Measurements from ENCODE around the gene THUMPD3. TPM values are rescaled to one million over a fixed set of nuclear protein-coding genes. Genes with fewer than 3 reads are reported as not detected.

Gene THUMPD3
- total RNA-seq, 1 experiment from 2014 or later = 58.4 TPM

GRCh38 chr3:9342696-9343095 lies 20.2 kb upstream of the THUMPD3 start:
- Histone ChIP-seq H3K79me2 (ENCODE audit: insufficient read depth, low read length) (no peaks in the 10 kb centered on the region), H4K20me1 (ENCODE audit: control insufficient read depth, insufficient read depth, insufficient read length) (no peaks in the 10 kb centered on the region), H2BK12ac (ENCODE audit: insufficient read length, low read depth, low read length) (no peak overlapping the region), H3K4me2 (ENCODE audit: insufficient read depth, insufficient read length, low read length) (no peak overlapping the region), H3K27me3 (ENCODE audit: insufficient read depth, low read length) (no peaks in the 10 kb centered on the region), H2AFZ (ENCODE audit: low read length) (no peak overlapping the region), H3K14ac (ENCODE audit: insufficient read depth, low read length) (no peak overlapping the region), H3K23me2 (ENCODE audit: insufficient read length, low read depth, low read length, poor library complexity, severe bottlenecking) (no peaks in the 10 kb centered on the region), H2AK5ac (ENCODE audit: insufficient read length, low read length) (no peak overlapping the region), H4K8ac (replicated peaks; ENCODE audit: insufficient read length, low read depth, low read length) (no peak overlapping the region), H3K56ac (ENCODE audit: insufficient read length, low read depth, low read length) (no peak overlapping the region), H2BK15ac (ENCODE audit: low read depth, low read length) (no peak overlapping the region), H2BK5ac (ENCODE audit: insufficient read length, low read length) (no peak overlapping the region), H3K4ac (ENCODE audit: low read depth, low read length) (no peak overlapping the region), H4K91ac (ENCODE audit: insufficient read length, low read depth, low read length) (no peak overlapping the region), H3K79me1 (ENCODE audit: insufficient read depth, low read depth, low read length, poor library complexity, severe bottlenecking) (no peaks in the 10 kb centered on the region), H3K18ac (ENCODE audit: insufficient read length, low read depth, low read length) (no peak overlapping the region), H3K4me1 (ENCODE audit: insufficient read depth, low read length) (no peaks in the 10 kb centered on the region), H3K9me3 (ENCODE audit: control insufficient read depth, low read depth, low read length) (no peaks in the 10 kb centered on the region), H2BK120ac (ENCODE audit: low read depth, low read length, poor library complexity, severe bottlenecking) (no peak overlapping the region), H3K23ac (ENCODE audit: insufficient read length, low read depth, low read length) (no peak overlapping the region), H3K9ac (ENCODE audit: extremely low read depth, insufficient read length, low read length) (no peak overlapping the region), H4K5ac (ENCODE audit: insufficient read length, low read depth, low read length) (no peak overlapping the region), H2BK20ac (ENCODE audit: low read depth, low read length, poor library complexity, severe bottlenecking) (no peak overlapping the region), H3T11ph (ENCODE audit: low read length) (no peak overlapping the region), H3K27ac (ENCODE audit: insufficient read length, low read depth, low read length) (no peak overlapping the region)
- Mint-ChIP-seq H3K27ac (no peak overlapping the region; a peak in 1 of 7 replicates), H3K27me3 (ENCODE audit: low read depth) (no peaks in the 10 kb centered on the region; the same call in 1 of the 2 replicates), H3K4me1 (peaks cover 3 to 10% of the 10 kb centered on the region in 2 experiments; a peak in 3 of 4 replicates), H3K36me3 (ENCODE audit: insufficient read depth in 1 of 3, low read depth in 3 of 3) (no peaks in the 10 kb centered on the region), H3K9me3 (no peaks in the 10 kb centered on the region), H3K4me3 (no peak overlapping the region)
- no peak for DNase-seq
- WGBS (ENCODE audit: extremely low coverage, insufficient read length, low lambda C conversion rate) = no CpG with 5 or more reads among the region's 4 CpGs
- TF ChIP-seq CTCF (conservative IDR thresholded peaks at IDR 0.05) = no peak
